OCI-LY7 (cell line): Measurements from ENCODE around the gene CHST9. TPM values are rescaled to one million over a fixed set of nuclear protein-coding genes. Genes with fewer than 3 reads are reported as not detected.

Source experiments
- BruUV-seq: library from RNA; stranded (reverse); fragments of 400-500 nt; replicated peaks from 2 replicates; lab custom pipeline; 2021; lab: Mats Ljungman, UMichigan
- CTCF ChIA-PET: fragments of 300-600 bp; sonication (Branson Sonifier 250); formaldehyde crosslinking; loops from one replicate; lab custom pipeline; 2022; ENCODE audit warnings: antibody characterized with exemption; ENCODE audit not compliant: unreplicated experiment; lab: Charles Lee
- POLR2A ChIA-PET: fragments of 300-600 bp; sonication (Branson Sonifier 250); formaldehyde crosslinking; loops from one replicate; lab custom pipeline; 2022; ENCODE audit warnings: antibody characterized with exemption; lab: Charles Lee
- DNase-seq: peaks from one replicate; pipeline ENCODE4 v3.0.0-alpha.2; 2015; ENCODE audit warnings: low spot score
- H2AFZ ChIP-seq: fragments of 200-600 bp; sonication (generic), shearing (Covaris generic); 2 replicates; pipeline ENCODE4 v1.6.1; 2014; ENCODE audit warnings: mild to moderate bottlenecking, antibody characterized with exemption, low read length, moderate library complexity
- H3K27ac ChIP-seq: fragments of 200-600 bp; sonication (generic); 2 replicates; pipeline ENCODE4 v1.5.1; 2014; ENCODE audit warnings: mixed run types, low read depth, mild to moderate bottlenecking, moderate library complexity, low read length, inconsistent platforms; ENCODE audit not compliant: poor library complexity, severe bottlenecking
- H3K36me3 ChIP-seq: fragments of 200-600 bp; sonication (generic); 2 replicates; pipeline ENCODE4 v1.6.1; 2014; ENCODE audit warnings: mild to moderate bottlenecking, antibody characterized with exemption, low read length, moderate library complexity, mixed read lengths; ENCODE audit not compliant: insufficient read depth
- H3K4me1 ChIP-seq: fragments of 200-600 bp; sonication (generic); 2 replicates; pipeline ENCODE4 v1.5.1; 2014; ENCODE audit warnings: mild to moderate bottlenecking, low read length; ENCODE audit not compliant: insufficient read depth, poor library complexity, severe bottlenecking
- H3K4me2 ChIP-seq: fragments of 200-600 bp; sonication (generic); 2 replicates; pipeline ENCODE4 v1.6.1; 2014; ENCODE audit warnings: mild to moderate bottlenecking, low read length
- H3K4me3 ChIP-seq: fragments of 200-600 bp; sonication (generic); 2 replicates; pipeline ENCODE4 v1.5.1; 2014; ENCODE audit warnings: mild to moderate bottlenecking, low read depth, low read length; ENCODE audit not compliant: poor library complexity, severe bottlenecking
- H3K79me2 ChIP-seq: fragments of 200-600 bp; sonication (generic); 2 replicates; pipeline ENCODE4 v1.6.1; 2016; ENCODE audit warnings: low read depth, mild to moderate bottlenecking, low read length, moderate library complexity, mixed read lengths; ENCODE audit not compliant: insufficient read depth
- H3K9me2 ChIP-seq: fragments of 200-600 bp; sonication (generic); 2 replicates; pipeline ENCODE4 v1.6.1; 2016; ENCODE audit warnings: mild to moderate bottlenecking, low read length, mixed read lengths; ENCODE audit not compliant: insufficient read depth
- H3K9me3 ChIP-seq: fragments of 200-600 bp; sonication (generic); 2 replicates; pipeline ENCODE4 v1.6.1; 2014; ENCODE audit warnings: mild to moderate bottlenecking, mixed run types, low read length, mixed read lengths
- H4K20me1 ChIP-seq: fragments of 200-600 bp; sonication (generic); 2 replicates; pipeline ENCODE4 v1.6.1; 2014; ENCODE audit warnings: mild to moderate bottlenecking, antibody characterized with exemption, low read length, moderate library complexity, mixed read lengths; ENCODE audit not compliant: insufficient read depth
- EZH2phosphoT487 ChIP-seq: fragments of 200-600 bp; sonication (generic); IDR thresholded peaks from 2 replicates; pipeline ENCODE4 v1.6.1; 2018; ENCODE audit warnings: low read depth, borderline replicate concordance, mild to moderate bottlenecking, mixed run types, antibody characterized with exemption, low read length, moderate library complexity, mixed read lengths
- intact Hi-C: fragments of 100-400 bp; cut with micrococcal nuclease; formaldehyde crosslinking; loops from one replicate; pipeline ENCODE4 v1.10.0; 2022; ENCODE audit not compliant: unreplicated experiment
- total RNA-seq, 2 experiments: library from RNA; depleted of rRNA in 1 of 2; stranded (reverse); fragments of >200 nt in 1 of 2; shearing (Covaris generic) in 1 of 2; gene quantifications; 2 replicates each; pipeline ENCODE4 v1.2.3, GENCODE V29; 2014 to 2022
- TF ChIP-seq, protein P1 (sequence below): fragments of 200-600 bp; sonication (generic); conservative IDR thresholded peaks from 2 replicates; pipeline ENCODE4 v1.5.1; 2014; ENCODE audit warnings: mild to moderate bottlenecking, antibody characterized with exemption, low read length, moderate library complexity, mixed read lengths

CHST9 gene
- total RNA-seq, 2 experiments from 2014 or later: not detected

DNA sequence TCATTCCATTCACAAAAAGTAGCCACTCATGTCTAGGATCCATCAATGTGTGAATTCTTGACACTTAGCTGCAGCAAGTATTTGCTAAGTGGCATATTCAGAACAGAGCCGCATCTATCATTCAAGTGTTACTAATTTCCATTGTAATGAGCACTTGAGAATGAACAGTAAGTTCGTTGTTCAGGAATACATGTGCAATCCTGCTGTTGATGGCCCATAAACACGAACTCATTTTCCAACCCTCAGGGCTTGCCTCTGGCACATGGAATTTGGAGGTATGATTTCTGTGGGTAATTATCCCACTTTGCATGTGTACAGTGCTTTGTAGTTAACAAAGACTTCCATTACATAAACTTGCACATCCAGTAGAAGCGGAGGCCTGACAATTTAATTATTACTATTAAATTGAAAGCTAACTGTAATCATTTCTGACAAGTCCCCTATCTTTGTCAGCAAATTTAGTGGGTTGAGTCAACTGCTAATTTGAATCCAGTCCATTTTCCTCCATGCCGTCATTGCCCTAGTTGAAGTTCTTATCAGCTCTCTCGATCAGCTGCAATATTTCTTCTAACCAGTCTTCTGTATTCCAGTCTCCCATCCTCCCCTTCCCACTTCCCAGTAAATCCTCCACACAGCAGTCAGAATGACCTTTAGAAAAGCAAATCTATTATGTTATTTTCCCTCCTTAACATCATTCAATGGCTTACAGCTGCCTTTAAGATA lies 203.6 kb downstream of the CHST9 start:
- Histone ChIP-seq H3K4me3 (no peak overlapping the region), H4K20me1 (no peaks in the 10 kb centered on the region), H3K9me3 (no peaks in the 10 kb centered on the region), H3K27ac (no peak overlapping the region), H2AFZ (no peak overlapping the region), H3K4me1 (peaks cover 32% of the 10 kb centered on the region), H3K79me2 (no peaks in the 10 kb centered on the region), H3K4me2 (no peak overlapping the region), H3K9me2 (no peaks in the 10 kb centered on the region), H3K36me3 (no peaks in the 10 kb centered on the region)
- ChIA-PET CTCF (no interaction called here), POLR2A (interaction anchor here (1.2 kb wide), 1 partner anchor 12 kb away, joined by 3 read pairs; no protein-coding TSS in a partner anchor)
- no TSS peak for BruUV-seq
- TF ChIP-seq, protein P1, sequence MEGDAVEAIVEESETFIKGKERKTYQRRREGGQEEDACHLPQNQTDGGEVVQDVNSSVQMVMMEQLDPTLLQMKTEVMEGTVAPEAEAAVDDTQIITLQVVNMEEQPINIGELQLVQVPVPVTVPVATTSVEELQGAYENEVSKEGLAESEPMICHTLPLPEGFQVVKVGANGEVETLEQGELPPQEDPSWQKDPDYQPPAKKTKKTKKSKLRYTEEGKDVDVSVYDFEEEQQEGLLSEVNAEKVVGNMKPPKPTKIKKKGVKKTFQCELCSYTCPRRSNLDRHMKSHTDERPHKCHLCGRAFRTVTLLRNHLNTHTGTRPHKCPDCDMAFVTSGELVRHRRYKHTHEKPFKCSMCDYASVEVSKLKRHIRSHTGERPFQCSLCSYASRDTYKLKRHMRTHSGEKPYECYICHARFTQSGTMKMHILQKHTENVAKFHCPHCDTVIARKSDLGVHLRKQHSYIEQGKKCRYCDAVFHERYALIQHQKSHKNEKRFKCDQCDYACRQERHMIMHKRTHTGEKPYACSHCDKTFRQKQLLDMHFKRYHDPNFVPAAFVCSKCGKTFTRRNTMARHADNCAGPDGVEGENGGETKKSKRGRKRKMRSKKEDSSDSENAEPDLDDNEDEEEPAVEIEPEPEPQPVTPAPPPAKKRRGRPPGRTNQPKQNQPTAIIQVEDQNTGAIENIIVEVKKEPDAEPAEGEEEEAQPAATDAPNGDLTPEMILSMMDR: no peak
- no peak for TF ChIP-seq EZH2phosphoT487
- no peak for DNase-seq
- intact Hi-C loops: loop anchor here (10.0 kb wide), 1 partner anchor 597 kb away; no protein-coding TSS in a partner anchor

DNA sequence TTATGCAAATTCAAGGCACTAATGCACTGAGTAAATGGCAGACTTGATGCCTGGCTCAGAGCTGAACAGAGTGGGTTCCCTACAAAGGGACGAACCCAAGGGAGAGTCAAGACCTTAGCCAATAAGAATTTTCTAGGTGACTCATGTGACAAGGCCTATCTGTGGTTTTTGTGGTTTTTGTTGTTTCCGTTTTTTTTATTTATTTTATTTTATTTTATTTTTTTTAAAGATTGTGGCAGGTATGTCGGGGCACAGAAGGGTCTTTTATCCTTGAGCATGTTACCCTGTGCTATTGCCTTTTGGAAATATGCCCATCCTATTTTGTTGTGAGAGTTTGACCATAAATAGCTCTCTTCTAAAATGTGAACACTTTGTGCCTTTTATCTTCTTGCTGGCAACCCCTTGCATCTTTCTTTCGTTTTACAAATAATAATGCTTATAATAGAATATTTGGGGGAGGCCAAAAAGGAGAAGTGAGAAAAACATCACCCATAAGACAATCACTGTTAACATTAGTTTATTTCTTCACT lies 206.2 kb downstream of the CHST9 start:
- no peak for TF ChIP-seq EZH2phosphoT487
- TF ChIP-seq, protein P1: no peak
- peak; percentile 77 for DNase-seq
- H3K4me1 ChIP-seq: peaks cover 37% of the 10 kb centered on the region
- ChIA-PET CTCF (no interaction called here), POLR2A (interaction anchor here (0.7 to 1.4 kb wide), 5 partner anchors 13 to 301 kb away, joined by 3 to 6 read pairs (median 3); no protein-coding TSS in a partner anchor)
- no peaks in the 10 kb centered on the region for H3K36me3 ChIP-seq
- H3K9me3 ChIP-seq: no peaks in the 10 kb centered on the region
- H4K20me1 ChIP-seq: no peaks in the 10 kb centered on the region
- no peaks in the 10 kb centered on the region for H3K79me2 ChIP-seq
- peak overlapping the region; percentile 88 for H2AFZ ChIP-seq
- H3K4me2 ChIP-seq: peak overlapping the region; percentile 66
- BruUV-seq: no TSS peak
- intact Hi-C loops: loop anchor here (10.0 kb wide), 1 partner anchor 434 kb away; the partner anchor contains the start of gene KCTD1
- H3K27ac ChIP-seq: peak overlapping the region; percentile 76
- H3K4me3 ChIP-seq: peak overlapping the region; percentile 47
- H3K9me2 ChIP-seq: no peaks in the 10 kb centered on the region

DNA sequence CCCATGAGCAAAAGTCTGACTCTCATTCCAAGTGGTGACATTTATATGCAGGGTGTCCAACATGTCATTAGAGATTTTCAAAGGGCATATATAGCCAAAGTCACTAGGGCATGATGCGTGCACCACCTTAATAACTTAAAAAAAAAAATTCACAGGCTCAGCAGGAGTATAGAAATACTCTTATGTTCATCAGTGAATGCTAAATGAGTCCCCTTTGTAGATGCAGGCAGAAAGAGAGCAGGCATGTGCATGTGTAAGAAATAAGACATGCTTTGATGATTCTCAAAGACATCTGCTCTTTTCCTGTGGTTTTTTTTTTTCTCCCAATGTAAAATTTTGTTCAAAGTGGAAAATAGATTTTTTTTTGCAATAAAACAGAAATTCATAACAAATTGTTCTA lies 207.3 kb downstream of the CHST9 start:
- no peaks in the 10 kb centered on the region for H3K9me3 ChIP-seq
- DNase-seq: peak; percentile 34
- no peaks in the 10 kb centered on the region for H4K20me1 ChIP-seq
- intact Hi-C loops: loop anchor here (10.0 kb wide), 1 partner anchor 433 kb away; the partner anchor contains the start of gene KCTD1
- H3K79me2 ChIP-seq: no peaks in the 10 kb centered on the region
- H3K27ac ChIP-seq: peak overlapping the region; percentile 76
- ChIA-PET POLR2A (interaction anchor here (0.6 to 1.3 kb wide), 3 partner anchors 9 to 595 kb away, joined by 3 to 5 read pairs (median 4); no protein-coding TSS in a partner anchor), CTCF (no interaction called here)
- TF ChIP-seq, protein P1: no peak
- no peak for TF ChIP-seq EZH2phosphoT487
- H2AFZ ChIP-seq: peak overlapping the region; percentile 88; the same call in 1 of the 2 replicates
- no peaks in the 10 kb centered on the region for H3K9me2 ChIP-seq
- no TSS peak for BruUV-seq
- no peaks in the 10 kb centered on the region for H3K36me3 ChIP-seq
- peak overlapping the region; percentile 66 for H3K4me2 ChIP-seq
- peak overlapping the region; percentile 25 for H3K4me3 ChIP-seq
- H3K4me1 ChIP-seq: peaks cover 37% of the 10 kb centered on the region
